Left renal pelvis (tissue), 4 donors: ENCODE measurements around the gene NRG3. TPM values are rescaled to one million over a fixed set of nuclear protein-coding genes. Genes with fewer than 3 reads are reported as not detected.

Experiments
- DNase-seq, 4 donors: peaks; one replicate each; pipeline ENCODE4 v3.0.0-alpha.2; 2013; ENCODE audit warnings: low read depth in 4 of 4, low spot score in 3 of 4
- polyA plus RNA-seq, 4 donors: library from polyadenylated mRNA; unstranded; fragments of 120-200 nt; gene quantifications; one replicate each; pipeline ENCODE4 v1.2.1, GENCODE V29; 2013; ENCODE audit not compliant: insufficient read length in 4 of 4

Gene NRG3
- polyA plus RNA-seq, 4 donors: 3.9 to 14.2 (median 12.2) TPM

DNA sequence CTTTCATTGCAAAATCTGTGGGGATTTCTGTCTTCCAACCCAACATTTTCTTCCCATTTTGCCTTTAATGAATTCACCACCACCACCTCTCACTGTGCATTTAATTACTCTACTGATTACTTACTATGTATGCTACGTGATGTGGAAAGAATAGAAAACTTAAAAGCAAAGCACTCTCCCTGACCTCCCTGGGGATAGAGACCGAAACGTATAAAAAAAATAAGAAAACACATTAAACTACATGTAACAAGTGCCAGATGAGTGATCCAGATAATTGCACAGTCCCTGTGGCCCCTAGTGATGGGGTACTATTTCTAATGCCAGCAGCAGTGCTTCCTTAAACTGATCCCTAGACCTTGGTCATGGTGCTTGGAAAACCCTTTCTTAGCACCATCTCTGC is 478.4 kb downstream of the NRG3 start:
- peak in 1 of 4 donors; percentile 19 for DNase-seq

DNA sequence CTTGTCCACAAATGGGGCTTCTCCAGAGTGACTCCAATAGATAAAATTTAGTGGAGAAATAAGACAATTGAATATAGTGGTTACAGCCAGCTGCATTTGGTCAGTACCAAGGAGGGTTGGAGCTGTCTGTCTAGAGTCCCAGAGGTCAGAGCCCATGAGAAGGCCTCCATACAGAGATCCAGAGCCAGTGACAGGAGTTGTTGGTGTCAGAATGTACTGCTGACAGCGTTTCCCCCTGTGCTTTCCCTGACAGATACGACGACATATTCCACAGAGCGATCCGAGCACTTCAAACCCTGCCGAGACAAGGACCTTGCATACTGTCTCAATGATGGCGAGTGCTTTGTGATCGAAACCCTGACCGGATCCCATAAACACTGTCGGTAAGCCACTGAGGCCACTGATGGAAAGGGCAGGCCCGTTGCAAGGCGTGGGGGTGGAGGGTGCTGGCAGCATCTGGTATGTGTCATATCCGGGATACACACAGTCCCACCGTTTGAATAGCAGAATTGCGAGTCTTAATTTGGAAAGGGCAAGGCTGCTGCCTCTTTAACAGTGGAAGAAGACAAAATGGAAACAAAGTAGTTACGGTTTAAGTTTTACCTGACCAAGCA is 483.6 kb downstream of the NRG3 start:
- no peak for DNase-seq

DNA sequence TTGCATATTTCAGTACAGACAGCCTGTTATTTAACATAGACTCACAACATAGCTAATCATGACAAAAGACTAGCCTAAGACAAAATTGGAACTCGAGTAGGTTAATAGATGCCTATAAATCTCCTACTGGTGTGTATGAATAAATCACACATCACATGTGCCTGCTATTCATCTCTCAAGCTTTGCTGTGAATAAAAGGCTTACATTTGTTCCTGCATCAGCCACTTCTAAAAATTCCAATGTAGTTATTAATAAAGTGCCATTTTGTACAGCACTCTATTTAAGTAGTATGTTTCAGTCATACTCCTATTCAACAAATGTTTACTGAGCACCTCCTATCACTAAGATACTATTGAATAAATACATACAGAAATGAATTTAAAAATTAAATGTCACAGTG is 486.3 kb downstream of the NRG3 start:
- DNase-seq: no peak

DNA sequence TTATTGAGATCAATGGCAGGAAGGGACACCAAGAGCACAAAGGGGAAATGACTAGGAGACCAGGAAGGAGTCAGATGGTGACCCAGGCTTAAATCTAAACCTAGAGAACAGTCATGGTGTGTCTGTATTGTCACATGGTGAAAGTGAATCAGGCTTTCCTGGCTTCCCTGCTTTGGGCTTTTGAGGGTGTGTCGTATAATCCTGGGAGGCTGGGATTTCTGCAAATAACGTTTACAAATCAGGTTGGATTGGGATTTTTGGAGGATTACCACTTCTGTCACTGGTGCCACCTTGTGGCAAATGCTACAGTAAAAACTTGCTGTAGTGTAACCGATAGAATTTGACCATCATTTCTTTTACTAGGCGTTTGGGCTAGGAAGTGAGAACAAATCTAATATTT is 502.6 kb downstream of the NRG3 start:
- no peak for DNase-seq

DNA sequence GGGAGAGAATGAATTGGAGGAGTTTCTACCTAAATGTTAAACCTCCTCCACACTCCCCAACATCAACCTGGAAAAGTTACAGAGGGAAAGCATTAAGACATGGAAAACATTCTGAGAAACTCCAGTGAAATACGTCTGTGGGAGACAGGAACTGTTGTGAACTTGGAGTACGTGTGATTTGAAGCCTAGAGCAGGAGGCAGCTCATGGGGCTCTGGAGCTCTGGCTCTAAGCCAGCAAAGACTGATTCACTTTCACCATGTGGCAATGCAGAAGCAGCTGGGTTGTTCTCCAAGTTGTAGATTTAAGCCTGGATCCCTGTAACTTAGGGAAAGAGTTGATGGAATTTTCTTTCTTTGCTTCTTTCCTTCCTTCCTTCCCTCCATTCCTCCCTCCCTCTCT is 503.2 kb downstream of the NRG3 start:
- peak in 3 of 4 donors; percentile 8 to 22 (median 14) for DNase-seq

DNA sequence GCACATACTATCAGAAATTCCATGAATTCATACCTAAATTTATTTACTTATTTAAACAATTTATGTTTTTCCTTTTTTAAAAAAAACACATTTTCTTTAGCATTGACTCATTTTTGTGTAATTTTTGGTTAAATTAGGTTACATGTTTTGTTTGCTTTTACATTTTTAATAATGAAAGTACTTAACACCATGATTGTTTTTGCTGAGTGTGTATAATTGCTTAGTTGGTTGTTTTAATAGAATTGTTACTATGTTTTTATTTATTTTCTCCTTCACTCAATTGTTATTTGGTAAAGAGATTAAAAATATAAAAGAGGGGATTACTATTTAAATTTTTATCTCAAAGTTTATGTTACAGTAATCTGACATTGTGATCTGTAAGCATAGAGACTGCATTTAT is 508.4 kb downstream of the NRG3 start:
- DNase-seq: no peak

DNA sequence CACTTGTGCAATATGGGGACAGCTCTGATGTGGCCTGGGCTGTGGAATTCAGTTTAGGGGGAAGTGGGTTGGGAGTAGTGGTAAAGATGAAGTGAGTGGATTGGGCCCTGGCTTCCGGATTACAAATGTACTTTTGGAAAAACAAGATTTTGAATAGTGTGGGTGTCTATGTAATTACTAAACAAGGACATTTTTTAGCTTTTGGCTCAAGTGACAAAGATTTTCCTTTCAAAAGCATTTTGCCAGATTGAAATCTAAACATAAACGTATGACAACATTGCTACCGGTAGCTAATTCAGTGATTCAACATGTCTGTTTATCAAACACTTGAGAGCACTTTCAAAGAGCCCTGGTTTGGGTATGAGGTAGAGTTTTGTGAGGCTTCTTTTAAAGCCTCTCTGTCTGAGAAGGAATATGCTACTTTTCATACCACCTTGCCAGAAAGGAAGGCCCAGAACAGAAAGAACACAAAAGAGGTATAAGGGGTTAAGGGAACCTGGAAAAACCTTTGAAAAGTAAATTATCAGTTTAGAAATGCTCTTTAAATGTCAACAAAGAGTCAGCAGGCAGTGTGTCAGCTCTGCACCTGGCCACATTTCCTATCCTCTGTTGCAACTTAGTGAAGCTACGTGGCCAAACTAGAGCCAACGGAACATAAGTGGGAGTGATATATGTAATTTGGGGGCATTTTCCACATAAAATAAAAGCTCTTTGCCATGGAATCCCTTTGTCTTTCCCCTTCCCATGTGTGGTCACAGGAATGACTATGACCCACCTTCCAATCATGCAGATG is 516.1 kb downstream of the NRG3 start:
- DNase-seq: no peak

DNA sequence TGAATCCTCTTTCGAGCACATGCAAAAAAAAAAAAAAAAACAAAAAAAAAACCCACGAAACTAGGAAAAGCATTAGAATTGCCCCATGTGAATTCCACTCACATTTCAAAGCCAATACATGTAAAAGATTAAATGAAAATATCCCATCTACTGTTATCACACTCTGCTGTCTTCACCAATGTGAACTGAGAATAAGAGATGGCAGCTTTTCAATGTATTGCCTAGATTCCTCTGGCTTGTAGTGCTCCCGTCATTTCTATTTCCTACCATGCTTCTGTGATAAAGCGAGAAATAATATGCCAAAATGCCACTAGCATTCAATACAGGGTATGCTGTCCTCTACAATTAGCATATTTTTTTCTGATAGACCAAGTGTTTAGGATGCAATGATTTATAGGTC is 517.0 kb downstream of the NRG3 start:
- no peak for DNase-seq

DNA sequence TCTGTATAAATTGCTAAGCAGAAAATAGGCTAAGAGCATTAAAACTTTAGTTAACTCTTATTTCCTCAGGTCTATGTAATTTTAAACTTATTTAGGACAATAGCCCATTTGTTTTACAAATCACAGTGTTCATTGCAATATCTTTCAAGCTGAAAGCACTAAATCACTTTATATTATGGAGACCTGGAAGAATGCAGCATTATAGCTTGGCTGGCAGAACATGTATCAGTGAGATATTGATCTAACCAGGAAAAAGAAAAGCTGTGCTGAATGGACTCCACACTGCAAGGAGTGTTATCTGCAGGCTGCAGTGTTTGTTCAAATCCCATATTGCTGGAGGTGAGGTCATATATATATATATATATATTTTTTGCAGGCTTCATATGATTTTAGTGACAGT is 517.5 kb downstream of the NRG3 start:
- DNase-seq: no peak

DNA sequence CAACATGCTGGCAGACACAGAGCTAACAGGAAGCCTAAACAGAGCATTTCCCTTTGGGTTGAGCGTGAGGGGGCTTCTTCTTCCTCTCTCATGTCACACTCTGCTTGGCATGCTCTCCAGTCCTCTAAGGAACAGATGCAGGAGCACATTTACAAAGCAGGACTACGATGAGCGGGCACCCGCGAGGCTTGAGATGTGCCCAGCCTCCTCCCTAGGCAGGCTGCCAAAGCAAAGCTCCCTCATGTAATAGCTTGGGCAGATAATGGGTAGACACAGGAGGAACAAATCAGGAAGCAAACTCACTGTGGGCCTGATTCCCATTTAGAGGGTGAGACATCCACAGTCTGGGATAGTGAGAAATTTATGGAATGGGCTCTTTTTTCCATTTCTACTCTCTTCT is 519.1 kb downstream of the NRG3 start:
- DNase-seq: no peak

DNA sequence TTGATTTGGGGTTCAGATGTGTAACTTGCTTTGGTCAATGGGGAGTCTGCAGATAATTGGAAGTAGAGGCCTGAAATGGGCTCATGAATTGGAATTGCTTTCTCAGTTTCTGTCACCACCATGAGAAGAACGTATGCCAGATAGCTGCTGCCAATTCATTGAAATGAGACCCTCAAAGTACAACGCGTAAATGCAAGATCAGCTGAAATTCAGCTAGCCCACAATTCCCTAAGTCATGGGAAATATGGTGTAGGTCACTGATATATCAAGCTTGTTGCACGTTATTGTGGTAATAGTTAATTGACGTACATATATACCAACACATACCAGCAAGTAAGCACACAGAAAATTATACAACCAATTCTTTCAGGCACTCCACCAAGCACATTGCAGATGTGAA is 520.0 kb downstream of the NRG3 start:
- no peak for DNase-seq

DNA sequence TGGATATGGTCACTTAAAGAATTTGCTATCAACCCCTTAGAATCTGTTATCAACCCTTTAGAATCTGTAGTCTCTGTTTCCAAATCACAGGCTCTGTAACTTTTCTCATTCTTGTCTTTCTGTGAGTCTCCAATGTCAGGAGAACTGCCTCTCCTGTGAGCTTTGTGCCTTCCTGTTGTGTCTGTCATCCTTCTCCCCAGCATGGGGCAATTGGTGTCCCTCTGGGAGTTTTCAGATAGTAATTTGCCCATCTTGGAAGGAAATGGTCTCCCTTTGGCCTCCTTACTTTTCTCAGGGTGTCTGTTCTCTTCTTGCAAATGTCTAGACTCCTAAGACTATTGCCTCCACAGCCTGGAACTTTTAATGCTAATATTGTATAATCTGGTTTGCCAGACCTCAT is 521.9 kb downstream of the NRG3 start:
- no peak for DNase-seq

DNA sequence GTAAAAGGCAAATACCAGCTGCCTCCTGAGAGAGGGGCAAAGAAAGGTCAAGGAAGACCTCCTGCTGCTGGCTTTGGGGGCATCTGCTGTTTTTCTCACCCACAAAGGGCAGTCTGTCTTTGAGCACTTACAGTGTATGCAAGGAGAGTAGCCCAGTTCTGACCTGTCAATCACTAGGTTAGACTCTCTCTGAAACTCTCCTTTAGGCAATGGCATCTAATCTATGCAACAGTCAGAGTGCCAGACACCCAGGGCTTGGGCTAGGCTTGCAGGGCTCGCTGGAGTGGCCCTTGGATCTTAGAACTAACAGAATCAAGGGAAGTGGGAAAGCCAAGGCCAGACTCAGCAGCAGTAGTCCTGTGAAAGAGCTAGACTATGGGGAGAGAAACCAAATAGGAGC is 522.9 kb downstream of the NRG3 start:
- DNase-seq: no peak

DNA sequence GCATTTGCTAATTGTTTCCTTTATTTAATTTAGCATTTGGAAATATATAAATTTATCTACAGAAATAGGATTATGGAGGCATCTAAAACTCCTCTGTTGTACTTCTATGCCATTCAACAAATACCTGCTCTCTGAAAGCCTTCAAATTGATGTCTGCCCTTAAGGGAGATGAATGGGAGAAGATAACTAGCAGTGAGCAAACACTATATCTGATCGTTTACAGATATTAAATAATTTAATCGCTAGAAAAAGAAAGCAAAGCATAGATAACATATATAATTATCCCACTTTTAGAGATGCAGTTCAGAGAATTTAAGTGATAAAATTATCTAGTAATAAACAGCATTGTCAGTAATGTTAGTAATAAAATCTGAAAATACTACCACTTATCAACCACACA is 524.9 kb downstream of the NRG3 start:
- DNase-seq: no peak

DNA sequence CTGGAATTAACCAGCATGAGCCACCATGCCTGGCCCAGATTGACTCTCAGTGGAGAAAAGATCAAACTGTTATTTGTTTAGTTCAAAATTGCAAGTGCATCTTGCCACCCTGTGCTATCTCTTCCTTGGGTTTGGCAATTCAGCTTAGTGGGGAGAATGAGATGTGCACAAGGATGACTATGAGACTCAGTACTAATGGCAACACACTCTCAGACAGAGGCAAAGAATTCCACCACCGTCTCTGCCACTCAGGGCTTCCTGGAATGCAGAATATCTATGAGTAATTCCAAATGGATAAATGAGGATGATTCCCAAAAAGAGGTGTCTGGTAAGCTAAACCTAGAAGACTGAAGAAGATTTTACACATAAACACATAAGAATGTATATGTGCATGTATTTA is 525.8 kb downstream of the NRG3 start:
- DNase-seq: no peak

DNA sequence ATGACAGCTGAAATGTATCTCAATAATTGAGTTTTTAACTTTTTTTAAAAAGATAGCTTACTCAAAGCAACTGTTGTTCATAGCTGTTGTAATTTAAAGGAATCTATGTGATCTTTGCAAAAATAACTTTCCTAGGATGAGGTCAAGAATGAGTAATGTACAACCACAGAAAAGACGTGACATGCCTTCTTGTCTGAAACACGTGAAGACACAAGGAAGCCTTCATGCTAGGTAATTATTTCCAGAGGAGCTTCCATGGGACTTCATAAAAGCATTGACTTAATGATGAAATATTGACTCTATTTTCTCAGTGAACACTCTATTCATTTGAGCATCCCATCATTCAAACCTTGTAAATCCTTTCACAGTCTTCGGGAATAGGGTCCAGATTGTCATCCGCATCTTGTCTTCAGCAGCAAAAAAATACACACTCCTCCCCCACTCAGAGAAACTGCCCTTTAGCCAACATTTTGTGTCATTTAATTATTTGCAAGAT is 528.0 kb downstream of the NRG3 start:
- DNase-seq: no peak

DNA sequence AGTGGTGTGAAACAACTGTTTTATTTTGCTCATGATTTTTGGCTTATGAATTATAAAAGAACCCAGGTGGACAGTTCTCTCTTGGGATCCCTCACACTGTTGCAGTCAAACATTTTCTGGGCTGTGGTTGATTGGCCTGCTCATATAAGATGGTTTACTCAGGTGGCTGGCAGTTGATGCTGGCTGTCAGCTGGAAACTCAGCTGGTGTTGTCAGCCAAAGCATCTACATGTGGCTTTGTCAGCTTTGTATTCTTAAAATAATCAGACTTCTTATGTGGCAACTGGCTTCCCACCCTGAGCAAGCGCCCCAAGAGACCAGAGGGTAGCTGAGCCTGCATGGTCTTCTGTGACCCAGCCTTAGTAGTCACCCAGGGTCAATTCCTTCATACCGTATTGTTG is 534.7 kb downstream of the NRG3 start:
- DNase-seq: no peak

DNA sequence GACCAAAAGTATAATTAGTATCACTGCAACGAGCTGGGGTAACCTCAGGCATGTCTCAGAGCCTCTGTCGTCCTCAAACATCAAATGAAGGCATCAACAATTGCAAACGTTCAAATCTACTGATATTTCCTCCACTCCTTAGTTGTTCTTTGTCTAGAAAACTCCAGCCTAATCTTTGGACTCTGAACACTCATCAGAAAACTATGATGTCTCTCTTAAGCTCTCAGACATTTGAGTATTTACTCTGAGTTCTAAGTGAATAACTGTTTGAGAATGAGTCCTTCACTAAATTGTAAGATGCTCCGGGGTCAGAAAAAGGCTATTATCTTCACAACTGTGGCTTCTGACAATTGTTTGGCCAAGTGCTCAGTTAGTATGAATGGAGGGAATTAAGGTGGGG is 536.4 kb downstream of the NRG3 start:
- DNase-seq: no peak

DNA sequence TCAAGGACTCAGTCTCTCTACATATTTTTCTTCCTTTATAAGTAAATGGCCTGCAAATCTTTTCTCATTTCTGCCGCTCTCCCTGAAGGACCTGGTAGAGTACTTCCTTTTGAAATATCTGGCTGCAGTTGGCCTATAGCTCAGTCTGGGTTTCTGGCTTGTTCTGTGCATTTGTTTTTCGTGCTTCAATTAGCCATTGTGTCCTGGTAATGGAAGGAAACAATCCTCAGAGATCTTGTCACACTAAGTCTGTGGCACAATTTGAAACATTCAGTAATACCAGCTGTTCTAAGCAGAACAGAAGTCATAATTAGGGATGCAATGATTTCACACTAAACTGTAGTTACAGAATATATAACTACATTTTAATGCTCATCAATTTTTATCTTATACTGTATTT is 545.0 kb downstream of the NRG3 start:
- DNase-seq: no peak

DNA sequence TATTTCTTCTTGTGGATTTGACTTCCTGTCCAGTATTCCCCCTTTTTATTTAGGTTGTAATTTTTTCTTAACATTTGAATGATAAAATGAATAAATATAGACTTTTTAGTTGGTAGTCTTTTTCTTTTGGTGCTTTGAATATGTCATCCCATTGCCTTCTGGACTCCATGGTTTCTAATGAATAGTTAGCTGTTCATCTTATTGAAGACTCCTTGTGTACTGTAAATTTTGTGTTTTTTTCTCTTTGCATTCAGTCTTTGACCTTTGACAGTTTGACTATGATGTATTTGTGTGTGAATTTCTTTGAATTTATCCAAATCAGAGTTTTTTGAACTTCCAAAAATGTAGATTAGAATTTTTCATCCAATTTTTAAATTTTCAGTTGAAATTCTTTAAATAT is 554.3 kb downstream of the NRG3 start:
- DNase-seq: no peak

DNA sequence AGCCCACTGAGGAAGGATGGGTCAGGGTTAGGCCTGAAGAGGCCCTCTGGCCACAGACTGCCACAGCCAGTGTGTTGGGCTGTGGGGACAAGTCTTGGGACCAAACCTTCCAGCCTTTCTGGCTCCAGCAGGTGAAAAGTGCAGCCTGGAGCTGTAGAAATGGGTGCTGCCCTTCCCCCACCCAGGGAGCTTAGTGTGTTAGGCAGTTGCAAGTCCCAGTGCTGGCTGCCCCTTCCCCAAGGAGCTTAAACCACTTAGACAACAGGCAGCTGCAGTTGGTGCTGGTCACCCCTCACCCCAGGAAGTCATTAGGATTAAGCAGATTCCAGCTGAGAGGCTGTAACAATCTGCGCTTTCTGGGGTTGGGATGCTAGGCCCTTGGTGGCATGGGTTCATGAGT is 563.3 kb downstream of the NRG3 start:
- no peak for DNase-seq

DNA sequence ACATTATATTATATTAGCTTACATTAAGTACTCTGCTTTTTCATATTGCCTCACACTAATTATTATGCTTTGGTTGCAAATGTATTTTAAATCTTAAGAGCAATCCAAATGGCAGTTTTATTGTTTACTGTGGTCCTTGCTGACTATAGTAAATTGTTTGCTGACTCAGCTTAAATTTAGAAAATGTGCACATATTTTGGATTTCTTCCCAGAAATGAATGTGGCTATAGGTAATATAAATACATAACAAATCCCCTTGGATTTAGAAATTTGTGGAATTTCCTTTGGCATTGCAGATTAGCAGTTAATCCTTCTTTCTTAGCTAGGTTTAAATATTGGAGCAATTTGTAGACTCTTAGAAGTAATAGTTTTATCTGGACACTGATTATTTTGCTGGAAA is 565.8 kb downstream of the NRG3 start:
- DNase-seq: no peak
